T-helper 22 cell (primary cell): ENCODE data around the gene PTPRN2.

ENCODE experiments used
- DNase-seq: peaks from one replicate; pipeline ENCODE4 v3.0.0-alpha.2; 2020; ENCODE audit warnings: low read depth

Gene PTPRN2

DNA sequence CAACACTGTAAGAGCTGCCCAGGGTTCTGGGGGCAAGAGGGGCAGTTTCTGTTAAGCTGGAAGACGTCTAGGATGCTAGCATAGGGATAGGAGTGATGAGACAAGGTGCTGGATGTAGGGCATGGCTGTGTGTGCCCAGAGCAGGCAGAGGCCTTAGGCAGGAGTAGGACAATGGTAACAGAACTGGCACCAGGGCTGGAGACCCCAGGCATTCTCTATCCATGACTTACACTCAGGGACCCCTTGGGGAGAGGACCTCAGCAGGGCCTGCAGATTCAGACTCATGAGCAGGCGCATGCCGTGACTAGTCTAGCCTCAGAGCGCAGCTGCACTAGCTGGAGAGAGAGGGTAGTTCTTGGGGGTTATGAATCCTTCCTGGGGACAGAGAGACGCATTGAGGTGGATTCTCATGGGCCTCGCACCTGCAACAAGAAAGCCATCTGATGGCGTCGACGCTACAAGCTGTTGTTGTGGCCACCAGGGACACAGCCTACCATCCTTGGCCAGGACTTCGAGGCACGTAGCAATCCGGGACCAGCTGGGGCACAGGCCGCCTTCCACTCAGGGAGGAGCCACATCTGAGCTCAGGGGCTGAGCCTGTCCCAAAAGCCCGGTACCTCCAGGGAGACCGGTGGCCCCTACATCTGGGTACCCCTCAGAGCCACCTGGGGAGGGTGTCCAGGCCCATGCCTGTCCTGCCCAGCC lies 474.1 kb downstream of the PTPRN2 start:
- no peak for DNase-seq

DNA sequence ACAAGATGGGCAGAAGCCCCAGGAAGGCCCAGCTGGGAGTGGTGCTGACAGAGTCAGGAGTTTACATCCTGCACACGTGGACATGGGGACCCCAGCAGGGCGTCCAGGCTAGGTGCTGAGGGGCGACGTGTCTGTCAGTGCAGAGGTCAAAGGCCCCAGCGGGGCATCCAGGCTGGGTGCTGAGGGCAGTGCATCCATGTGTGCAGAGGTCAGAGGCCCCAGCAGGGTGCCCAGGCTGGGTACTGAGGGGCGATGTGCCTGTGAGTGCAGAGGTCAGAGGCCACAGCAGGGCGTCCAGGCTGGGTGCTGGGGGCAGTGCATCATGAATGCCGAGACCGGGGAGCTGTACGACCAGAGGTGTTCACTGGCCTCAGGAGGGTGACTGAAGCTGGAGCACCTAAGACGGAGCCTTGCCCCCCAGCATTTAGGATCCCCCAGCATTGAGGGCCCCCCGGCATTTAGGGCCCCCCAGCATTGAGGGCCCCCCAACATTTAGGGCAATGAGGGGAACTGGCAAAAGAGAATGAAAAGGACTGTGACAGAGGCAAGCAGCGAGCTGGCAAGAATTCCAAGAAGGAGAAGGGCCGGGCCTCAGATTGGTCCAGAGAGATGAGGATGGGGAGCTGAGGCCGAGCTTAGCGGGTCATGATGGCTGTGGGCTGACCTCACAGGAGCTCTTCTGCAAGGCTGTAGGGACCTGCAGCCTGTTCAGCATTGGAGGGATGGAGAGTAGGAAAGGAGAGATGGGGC lies 474.9 kb downstream of the PTPRN2 start:
- no peak for DNase-seq

DNA sequence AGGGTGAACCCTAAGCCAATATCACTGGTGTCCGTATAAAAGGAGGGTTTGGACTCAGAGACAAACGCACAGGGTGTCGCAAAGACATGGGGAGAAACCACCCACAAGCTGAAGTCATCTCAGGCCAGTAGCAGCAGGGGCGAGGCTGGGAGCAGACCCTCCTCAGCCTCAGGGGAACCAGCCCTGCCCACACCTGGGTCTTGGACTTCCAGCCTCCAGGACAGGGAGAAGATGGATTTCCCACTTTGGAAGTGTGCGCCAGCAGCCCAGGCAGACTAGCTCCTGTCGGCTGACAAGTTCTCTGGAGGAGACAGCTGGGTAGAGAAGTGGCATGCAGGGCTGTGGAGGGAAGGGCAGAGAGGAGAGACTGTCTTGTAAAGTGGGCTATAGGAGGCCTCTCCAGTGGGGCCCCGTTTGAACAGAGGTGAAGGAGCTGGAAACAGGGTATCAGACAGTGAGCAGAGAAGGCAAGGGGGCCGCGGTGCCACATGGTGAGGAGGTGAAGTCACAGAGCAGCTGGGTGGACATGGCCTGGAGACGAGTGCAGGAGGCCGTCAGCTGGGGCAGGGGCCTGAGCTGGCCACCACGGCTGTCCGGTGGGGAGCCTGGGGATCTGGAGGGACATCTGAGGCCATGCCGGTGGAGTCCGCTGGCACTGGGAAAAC lies 475.6 kb downstream of the PTPRN2 start:
- no peak for DNase-seq

DNA sequence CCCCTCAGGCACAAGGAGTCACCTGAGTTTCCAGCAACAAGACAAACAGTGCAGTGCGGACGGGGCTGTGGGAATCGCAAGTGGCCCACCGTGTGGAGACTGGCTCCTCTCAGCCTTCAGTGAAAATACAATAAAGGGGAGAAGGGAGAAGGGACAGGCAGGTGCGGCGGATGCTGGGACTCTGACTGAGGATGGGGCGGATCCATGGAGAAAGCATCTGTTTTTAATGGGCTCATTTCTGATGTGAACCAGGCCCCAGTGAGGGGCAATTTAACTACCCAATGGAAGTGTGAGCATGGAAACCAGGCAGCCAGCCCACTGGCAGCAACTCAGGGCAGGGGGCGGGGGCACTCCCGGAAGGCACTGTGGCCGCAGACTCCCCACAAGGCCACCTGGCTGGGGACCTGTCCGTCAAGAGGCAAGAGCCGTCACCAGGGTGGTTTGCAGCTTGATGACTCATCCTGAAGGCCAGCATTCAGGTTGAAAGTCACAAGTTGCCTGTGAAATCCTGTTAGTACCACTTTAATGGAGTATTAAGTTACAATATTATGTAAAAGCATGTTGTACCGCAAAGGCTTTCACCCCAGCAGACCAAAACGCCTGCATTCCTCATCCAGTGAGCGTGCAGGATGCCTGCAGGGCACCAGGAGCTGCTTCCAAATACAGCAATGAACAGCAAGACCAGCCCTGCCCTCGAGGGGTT lies 476.4 kb downstream of the PTPRN2 start:
- DNase-seq, result no peak

DNA sequence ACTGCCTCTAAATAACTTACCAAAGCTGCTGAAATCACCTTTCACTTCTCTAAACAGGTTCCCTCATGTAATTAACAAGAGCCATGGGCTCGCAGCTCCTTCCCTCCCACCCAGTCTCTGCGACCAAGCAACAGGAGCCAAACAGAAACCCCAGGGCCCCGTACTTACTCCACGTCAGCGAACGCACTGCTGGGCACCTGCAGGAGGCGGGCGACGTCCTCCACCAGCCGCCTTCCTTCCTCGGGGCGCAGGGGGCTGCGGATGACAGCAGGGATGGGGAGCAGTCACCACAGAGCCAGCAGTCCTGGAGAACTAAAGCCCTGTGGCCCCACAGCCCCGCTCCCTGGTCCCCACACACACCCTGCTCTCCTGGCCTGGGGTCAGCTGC lies 477.0 kb downstream of the PTPRN2 start:
- DNase-seq, result no peak

DNA sequence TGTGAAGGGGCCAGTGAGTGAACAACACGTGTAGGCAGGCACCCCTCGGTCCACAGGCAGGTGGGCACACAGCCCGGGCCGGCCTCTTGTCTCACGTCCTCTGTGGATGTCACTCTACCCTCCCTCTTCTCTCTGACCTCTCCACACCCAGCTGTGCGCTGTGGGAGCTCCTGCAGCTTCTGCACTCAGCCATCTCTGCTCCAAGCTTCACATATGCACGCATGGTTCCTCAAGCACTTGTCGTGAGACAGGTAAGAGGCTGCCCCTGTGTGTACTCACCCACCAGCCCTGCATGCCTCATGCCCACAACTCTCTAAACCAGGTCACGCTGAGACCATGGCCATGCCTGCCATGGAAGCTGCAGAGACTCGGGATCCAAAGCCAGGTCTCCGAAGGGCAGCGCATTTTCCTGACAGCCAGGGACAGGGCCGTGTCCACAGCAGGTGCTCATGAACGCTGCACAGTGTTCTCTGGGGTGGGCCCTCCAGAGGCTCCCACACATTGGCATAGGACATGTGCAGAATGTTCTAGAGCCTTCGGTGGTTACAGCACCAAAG lies 477.5 kb downstream of the PTPRN2 start:
- DNase-seq, result no peak

DNA sequence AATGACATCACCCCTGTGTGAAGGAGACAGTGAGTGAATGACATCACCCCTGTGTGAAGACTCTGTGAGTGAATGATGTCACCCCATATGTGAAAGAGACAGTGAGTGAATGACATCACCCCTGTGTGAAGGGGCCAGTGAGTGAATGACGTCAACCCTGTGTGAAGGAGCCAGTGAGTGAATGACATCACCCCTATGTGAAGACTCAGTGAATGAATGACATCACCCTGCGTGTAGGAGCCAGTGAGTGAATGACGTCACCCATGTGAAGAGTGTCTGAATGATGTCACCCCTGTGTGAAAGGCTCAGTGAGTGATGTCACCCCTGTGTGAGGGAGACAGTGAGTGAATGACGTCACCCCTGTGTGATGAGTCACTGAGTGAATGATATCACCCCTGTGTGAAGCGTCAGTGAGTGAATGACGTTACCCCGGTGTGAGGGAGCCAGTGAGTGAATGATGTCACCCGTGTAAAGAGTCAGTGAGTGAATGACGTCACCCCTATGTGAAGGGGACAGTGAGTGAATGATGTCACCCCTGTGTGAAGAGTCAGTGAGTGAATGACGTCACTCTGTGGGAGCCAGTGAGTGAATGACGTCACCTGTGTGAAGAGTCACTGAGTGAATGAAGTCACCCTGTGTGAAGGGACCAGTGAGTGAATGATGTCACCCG lies 478.1 kb downstream of the PTPRN2 start:
- no peak for DNase-seq

DNA sequence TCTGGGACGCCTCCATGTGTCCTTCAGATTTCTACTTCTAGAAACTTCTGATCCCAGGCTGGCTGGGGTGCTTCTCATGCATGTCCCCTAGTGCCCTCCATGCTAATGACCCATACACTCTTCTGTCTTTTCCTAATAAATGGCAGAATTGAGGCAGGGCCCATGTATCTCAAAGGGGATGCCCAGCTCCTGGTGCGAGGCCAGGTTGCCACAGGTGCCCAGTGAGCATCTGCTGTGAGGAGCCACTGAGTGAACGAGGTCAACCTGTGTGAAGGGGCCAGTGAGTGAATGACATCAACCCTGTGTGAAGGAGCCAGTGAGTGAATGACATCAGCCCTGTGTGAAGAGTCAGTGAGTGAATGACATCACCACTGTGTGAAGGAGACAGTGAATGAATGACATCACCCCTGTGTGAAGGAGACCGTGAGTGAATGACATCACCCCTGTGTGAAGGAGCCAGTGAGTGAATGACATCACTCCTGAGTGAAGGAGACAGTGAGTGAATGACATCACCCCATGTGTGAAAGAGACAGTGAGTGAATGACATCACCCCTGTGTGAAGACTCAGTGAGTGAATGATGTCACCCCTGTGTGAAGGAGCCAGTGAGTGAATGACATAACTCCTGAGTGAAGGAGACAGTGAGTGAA lies 478.9 kb downstream of the PTPRN2 start:
- DNase-seq, result no peak

DNA sequence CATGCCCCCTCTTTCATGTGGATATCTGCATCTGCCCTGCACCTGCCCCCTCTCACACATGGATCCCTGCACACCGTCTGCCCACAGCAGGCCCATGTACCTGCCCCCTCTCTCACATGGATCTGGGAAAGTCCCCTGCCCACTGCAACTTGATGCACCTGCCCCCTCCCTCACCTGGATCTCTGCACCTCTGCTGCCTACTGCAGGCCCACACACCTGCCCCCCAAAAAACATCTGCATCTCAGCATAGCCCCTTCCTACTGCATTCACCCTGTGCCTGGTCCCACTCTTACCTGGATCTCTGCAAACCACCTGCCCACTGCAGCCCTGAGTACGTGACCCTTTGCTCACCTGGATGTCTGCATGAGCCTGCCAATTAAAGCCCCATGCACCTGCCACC lies 479.8 kb downstream of the PTPRN2 start:
- DNase-seq, result no peak

DNA sequence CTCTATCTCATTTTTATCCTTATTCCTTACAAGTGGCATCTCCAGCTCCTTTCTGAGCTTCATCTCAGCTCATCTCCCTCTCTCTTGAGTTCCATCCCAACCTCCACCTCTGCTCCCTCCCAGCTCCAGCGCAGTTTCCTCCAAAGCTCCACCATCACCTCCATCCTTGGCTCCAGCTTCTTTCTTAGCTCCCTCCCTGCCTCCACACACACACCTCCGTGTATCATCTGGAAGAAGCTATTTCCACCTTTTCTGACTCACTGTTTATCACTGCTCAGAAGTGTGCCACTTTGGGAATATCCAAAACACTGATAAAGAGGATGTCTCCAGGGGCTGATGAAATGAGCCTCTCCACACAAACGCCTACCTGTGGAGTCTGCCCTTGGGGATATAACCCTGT lies 481.4 kb downstream of the PTPRN2 start:
- no peak for DNase-seq

DNA sequence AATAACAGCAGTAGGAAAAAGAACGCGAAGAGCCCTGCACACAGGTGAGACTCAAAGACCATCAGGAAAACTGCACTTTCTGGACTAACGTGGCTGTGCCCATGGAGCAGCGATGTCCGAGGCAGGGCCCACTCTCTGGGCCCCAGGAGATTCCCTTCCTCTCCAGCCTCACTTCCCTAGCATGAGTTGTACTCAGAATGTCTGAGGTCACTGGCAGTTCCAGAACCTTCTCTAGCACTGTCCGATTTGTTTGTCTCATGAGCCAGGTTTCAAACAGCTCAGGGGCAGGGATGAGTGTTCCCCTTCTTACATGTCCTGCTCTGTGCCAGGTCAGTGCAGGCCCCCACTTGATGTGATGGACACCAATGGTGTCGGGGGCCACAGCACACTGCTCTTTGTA lies 484.2 kb downstream of the PTPRN2 start:
- DNase-seq, result no peak

DNA sequence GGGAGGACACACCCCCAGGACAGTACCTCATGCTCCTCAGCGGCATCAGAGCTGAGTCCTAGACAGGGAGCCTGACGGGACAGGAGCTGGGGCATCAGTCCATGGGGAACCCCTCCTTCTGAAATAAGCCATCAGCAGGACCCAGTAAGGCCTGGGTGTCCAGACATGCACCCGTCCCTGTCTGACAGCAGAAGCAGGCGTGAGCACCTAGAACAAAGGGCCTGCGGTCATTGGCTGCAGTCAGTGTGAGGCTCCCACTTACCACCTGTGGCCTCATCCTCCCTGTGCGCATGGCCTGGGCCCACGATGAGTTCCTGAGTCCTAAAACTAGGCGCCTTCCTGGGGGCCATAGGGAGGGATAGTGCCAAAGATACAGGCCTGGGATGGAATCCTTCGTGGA lies 484.7 kb downstream of the PTPRN2 start:
- DNase-seq, result no peak

DNA sequence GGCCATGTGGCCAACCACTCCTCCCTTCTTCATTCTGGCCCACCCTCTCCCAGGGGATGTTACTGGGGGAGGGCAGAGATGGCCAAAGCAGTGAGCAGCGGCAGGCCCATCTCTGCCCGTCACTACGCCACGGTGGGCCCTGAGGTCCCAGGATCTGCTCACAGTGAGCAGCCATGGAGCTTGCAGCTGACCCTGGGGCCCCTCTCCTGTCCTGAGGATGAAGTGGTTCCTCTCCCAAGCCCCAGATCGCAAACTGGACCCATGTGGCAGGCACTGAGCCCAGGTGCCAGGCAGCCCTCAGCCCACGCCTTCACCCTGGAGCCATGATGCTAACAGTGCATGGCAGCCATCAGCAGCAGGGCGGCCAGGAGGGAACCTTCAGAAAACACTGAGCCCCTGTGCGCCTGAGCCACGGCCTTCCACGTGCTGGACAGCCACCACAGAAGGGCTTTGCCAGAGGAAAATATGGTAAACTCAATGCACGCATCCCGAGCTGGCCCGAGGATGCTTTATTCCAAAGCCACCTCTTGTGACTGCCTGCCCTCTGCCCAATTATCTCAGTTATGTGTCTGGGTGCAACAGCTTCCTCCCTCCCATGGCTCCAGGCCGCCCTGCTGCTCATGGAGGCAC lies 485.7 kb downstream of the PTPRN2 start:
- no peak for DNase-seq

DNA sequence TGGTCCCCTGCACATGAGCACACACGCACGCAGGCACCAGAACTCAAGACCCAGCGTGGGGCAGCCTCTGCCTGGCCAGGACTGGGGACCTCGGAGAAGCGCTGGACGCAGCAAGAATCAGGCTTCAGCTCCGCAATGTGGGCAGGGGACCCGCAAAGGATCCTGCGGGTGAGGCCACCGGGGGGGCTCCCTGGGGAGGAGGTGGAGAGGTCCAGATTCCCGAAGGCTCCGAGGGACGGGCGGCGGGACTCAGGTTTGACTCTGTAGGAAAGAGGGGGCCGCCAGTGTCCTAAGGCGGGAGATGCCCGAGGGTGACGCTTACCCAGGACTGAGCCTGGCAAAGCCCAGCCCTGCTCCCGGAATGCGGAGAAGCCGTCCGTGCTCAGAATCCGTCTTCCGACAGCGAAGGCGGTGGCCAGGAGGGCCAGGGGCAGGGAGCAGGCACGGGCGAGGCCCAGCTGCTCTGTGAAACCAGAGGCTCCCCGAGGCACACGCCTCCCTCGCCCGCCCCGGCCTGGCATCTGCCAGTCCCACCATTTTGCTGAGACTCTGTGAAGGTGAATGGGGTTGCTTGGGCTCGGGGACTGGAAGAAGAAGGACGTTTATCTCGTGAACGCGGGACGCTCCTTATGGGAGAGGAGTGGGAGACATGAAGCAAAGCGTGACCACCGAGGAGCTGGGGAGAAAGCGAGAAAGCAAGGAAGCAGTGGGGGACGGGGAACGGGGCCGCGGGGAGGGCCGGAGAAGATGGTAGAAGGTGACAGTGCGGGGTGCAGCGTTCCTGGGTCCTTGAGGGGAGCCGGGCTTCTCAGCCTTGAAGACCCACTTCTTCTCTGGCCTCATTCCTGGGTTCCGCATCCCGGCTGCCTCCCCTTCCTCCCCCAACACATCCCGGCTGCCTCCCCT lies 489.2 kb downstream of the PTPRN2 start:
- no peak for DNase-seq

DNA sequence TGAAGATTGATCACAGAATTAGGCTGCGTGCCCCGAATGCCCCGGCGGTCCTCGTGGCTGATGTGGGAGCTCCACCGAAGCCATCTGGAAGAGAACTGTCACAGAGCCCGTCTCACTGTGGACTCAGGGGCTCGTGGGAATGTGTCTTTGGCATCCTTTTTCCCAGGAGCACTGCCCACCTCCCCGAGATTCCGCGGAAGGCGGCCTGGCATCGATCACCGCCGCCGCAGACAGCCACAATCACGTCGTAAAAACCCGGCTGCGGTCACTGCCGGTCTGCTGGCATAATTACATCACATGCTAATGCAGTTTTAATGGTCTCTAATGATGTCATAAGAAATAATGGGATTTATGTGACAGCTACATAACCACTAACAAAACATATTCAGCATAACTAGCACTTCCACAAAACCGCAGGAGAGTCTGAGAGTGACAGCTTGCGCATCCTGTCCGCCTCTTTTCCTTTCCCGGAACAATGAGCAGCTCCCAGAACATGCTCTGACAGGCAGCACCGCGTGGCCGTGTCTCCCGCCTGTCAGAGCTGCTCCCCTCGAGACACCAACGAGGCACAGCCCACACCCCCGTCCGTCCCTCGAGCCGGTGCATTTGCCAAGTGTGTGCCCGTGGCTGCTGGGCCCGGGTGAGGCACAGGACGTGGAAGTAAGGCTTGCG lies 490.0 kb downstream of the PTPRN2 start:
- DNase-seq, result no peak

DNA sequence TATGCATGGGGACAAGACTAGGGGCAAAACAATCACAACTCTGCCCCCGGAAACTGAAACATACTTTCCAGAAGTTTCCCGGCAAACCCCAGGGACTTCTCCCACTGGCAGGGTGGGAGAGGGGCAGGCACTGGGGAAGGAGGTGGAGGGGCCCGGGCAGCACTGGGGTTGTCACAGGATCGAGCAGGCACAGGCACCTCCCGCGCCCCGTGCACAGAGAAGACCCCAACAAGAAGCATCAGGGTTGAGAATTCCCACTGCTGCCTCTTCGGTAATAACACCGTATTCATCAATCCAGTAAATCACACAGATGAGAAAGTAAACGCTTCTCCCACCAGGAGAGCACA lies 490.5 kb downstream of the PTPRN2 start:
- no peak for DNase-seq

DNA sequence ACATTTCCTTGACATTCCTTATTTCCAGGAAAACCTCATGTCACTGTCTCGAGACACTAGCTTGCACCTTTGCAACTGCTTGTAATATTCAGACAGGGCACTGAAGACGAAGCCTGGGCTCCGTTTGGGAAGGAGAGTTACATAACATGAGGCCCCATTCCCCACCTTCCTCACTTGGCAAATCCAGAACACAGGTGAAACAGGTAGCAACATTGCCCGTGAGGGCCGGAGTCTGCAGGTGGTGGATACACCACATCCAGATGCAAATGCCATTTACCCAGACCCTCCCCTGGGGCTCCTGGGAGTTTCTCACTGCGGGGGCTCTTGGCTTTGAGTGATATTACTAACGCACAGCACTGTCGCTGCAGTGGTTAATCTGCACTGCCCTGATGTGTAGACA lies 491.0 kb downstream of the PTPRN2 start:
- DNase-seq, result no peak

DNA sequence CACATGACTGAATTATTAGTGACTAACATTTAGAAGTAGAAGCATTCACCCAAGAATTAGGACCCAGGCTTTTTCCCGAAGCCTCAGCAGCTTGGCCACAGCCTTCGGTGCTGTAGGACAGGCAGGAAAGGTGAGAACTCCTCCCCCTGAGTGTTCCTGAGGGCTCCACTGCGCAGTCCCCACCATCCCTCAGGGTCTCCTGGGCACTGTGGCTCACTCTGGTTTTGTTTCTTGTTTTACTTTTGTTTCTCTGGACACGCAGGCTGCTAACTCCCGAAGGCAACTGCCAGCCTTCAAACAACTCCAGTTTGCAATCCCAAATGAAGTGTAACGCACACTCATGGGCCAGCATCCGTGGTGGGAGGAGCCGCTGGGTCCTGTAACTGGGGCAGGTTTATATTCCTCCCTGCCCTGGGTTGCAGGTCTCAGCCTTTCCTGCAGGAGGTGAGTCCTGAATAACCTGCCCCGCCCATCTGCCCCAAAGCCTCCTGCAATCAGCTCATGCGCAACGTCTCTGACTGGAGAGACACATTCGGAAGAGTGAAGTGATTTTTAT lies 492.9 kb downstream of the PTPRN2 start:
- DNase-seq, result no peak

DNA sequence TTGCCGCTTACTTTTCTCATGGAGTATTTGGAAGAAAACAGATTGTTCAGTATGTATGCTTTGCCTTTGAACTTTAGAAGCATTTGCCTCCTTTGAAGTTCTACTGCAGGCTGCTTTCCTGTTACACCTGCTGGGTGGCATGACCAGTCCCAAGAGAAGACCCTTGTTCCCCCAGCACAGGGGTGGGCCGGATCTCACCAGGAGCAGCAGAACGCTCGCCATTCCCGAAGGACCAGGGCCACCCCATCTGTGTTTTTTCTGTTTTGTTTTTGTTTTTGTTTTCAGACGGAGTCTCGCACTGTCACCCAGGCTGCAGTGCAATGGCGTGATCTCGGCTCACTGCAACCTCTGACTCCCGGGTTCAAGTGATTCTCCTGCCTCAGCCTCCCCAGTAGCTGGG lies 493.6 kb downstream of the PTPRN2 start:
- no peak for DNase-seq
